ENCODE results near the gene CD4.

The CD4 gene

DNA sequence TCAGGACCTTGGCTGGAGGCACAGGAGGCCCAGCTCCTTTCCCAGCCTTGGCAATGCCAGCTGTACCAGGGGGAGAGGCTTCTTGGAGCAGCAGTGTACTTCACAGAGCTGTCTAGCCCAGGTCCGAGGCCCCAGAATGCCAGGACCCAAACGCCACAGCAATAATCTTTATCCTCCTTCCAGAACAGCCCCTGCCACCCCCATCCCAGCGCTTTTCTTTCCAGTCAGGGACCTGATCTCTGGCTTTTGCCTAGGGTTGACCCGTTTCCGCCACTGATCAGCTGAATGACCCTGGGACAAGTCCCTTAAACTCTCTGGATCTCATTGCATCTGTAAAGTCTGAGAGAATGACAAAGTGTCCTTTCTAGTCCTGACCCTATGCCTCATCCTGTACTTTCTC lies 11.9 kb upstream of the CD4 start:
- DNase-seq (ENCODE audit: low read depth in 1 of 2, low spot score in 1 of 2), result no peak

DNA sequence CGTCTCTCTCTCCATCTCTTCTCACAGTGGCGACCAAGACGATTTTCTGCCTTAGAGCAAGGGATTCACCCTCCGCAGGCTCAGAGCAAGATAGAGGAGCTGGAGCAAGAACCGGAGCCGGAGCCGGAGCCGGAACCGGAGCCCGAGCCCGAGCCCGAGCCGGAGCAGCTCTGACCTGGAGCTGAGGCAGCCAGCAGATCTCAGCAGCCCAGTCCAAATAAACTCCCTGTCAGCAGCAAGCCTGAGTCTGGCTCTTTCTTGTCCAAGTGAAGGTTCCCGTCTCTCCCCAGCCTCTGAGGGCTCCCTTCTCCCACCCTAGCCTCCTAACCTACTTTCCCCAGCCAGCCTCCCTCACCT lies 11.1 kb upstream of the CD4 start:
- DNase-seq (ENCODE audit: low read depth in 1 of 2, low spot score in 1 of 2), result no peak

DNA sequence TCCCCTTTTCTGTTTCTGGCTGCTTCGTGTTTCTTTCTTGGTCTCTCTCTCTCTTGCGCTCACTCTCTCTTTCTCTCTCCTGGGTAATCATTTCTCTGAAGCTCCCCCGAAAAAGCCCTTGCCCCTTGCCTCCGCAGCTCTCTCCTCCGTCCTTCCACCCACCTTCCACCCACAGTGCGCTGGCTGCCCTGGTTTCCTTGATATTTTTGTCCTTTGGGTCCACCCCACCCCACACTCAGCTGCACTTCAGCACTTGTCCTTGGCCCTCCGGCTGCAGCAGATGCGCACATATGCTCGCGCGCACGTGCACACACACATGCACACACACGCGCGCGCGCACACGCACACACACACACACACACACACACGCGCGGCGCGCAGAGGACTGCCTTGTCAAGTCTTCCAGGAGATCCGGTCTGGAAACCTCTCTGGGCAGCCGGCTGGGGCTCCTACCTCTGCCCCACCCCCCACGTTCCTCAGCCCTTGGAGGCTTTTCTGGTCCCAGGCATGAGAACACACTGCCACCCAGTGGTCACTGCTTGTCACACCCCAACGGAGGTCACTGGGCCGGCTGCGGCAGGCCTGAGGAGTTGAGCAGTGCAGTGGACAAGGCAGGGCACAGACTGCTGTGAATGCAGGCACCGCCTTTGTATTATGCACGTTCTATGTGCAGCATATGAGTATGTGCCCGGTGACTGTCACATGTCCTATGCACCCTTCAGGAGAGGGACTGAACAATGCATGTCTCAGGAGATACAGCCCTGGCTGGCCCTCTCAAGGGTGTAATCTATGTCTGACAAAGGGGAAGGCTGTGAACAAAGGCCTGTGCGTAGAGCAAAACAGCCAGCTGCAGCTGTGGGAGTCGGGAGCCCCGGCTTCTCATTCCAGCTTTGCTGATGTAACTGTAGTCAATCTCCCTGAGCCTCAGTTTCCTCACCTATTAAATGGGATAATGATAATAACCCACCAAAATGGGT lies 10.5 kb upstream of the CD4 start:
- peak; percentile 73 to 79 for DNase-seq (ENCODE audit: low read depth in 1 of 2, low spot score in 1 of 2)

DNA sequence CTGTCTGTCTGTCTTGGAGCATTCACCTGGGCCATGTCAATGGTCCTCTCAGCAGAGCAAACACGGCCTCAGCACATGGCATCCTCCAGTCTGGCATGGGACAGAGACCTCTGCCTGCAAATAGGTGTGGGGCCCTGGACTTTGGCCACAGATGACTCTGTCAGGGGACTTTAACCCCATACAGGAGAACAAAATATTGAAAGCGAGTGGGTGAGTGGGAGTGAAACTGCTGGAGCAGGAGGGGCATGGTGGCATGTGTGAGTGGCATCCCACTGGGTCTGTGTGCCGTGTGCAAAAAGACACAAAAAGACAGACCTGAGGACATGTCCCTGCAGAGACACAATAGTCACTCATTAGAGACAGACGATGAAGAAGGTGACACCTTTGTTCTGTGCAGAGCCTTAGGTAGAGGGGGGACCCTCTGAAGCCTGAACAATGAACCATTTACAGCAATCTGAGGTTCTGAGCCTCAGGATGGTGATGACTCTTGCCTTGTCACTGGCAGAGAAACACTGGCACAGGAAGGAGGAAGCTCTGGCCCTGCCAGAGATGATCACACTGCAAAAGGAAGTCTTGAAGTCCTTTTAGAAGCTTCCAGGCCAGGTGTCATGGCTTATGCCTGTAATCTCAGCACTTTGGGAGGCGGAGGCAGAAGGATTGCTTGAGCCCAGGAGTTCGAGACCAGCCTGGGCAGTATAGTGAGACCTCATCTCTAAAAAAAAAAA lies 9.5 kb upstream of the CD4 start:
- DNase-seq (ENCODE audit: low read depth in 1 of 2, low spot score in 1 of 2), result no peak

DNA sequence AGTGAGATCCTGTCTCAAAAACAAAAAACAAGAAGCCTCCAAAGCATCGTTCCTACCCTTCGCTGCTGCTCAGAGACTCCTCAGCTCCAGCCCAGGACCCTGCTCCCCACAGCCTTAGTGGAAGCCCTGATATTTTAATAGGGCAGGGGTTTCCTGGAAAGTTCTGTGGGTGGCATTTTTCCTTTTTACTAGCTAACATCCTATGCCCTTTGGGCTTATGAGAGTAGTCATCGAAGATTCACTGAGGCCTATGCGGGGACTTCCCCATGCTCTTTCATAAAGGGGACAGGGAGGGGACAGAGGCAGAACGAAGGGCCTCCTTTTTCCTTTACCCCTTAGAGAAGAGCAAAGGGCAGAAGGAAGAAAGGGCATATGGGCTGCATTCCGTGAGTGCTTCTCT lies 8.8 kb upstream of the CD4 start:
- no peak for DNase-seq (ENCODE audit: low read depth in 1 of 2, low spot score in 1 of 2)

DNA sequence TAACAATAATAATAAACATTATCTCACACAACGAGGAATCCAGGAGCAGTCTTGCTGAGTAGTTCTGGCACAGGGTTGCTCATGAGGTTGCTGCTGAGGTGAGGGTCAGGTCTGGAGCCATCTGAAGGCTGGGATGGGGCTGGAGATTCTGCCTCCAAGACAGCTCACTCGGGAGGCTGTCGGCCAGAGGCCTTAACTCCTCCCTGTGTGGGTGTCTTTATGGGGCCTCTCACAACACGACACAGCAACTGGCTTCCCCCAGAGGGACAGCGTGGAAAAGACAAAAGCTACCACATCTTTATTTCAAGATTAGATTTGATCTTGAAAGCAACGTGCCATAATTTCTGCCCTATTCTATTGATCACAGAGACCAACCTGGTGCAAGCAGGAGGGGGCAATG lies 7.2 kb upstream of the CD4 start:
- no peak for DNase-seq (ENCODE audit: low read depth in 1 of 2, low spot score in 1 of 2)

DNA sequence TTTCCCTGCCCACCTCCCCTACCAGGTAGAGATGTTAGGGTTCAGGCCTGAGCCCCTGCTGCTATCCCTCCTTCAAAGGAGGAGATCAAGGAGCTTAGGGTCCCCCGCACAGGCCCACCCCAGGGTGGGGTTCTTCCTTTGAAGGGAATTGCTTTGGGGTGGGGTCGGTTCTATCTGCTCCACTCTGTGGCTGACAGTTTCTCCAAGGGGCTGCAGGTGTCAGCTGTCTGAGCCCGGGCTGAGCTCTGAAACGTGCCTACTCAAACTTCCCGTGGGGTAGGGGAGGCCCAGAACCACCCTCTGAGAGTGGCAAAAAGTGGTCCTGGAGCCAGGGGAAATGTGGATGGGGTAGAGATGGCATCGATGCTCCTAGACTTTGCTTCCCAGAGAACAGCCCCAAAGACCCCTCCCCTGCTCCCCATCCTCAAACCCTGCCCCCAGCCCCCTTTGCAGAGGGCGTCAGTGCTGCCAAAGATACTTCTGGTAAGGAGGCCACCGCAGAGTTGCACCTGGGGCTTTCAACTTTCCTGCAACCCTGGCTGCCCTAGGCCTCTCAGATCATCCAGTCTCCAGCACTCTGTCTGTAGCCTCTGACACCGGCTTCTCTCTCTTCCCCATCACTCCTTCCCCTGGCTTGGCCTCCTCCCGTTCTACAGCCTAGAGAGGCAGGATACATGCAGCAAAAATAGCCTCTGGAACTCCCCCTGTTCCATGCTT lies 6.3 kb upstream of the CD4 start:
- no peak for DNase-seq (ENCODE audit: low read depth in 1 of 2, low spot score in 1 of 2)

DNA sequence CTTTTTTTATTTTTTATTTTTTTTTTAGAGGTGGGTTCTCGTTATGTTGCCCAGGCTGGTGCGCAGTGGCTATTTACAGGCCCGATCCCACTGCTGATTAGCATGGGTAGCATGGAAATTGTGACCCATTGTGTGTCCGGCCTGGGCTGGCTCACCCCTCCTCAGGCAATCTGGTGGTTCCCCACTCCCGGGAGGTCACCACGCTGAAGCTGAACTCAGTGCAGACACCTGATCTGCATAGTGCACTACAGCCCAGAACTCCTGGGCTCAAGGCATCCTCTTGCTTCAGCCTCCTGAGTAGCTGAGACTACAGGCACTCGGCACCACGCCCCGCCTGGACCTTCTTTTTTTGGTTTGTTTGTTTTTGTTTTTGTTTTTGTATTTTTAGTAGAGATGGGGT lies 5.5 kb upstream of the CD4 start:
- no peak for DNase-seq (ENCODE audit: low read depth in 1 of 2, low spot score in 1 of 2)

DNA sequence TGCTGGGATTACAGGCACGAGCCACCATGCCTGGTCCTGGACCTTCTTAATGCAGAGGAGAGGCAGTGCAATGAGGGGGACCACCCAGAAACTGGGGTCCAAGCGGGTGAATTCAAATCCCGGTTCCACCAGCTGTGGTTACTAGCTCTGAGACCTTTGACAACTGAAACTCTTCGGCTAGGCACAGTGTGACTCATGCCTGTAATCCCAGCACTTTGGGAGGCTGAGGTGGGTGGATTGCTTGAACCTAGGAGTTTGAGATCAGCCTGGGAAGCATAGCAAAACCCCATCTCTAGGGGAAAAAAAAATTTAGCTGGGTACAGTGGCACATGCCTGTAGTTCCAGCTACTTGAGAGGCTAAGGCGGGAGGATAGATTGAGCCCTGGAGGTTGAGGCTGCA lies 5.0 kb upstream of the CD4 start:
- DNase-seq (ENCODE audit: low read depth in 1 of 2, low spot score in 1 of 2), result no peak

DNA sequence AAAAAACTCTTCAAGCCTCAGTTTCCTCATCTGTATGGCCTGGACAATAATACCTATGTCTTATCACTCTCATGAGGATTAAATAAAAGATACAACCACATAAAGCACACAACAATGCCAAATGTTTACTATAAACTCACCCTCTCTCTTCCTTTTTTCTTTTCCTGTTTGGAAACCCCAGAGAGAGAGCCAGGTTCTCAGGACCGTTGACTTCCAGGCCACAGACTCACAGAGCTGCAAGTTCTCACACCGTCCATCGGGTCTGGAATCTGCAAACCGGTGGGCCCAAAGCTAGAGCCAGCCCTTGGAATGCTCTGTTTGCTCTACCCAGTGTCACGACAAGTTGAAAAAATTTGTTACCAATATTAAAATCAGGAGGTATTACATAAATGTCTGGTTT lies 4.6 kb upstream of the CD4 start:
- no peak for DNase-seq (ENCODE audit: low read depth in 1 of 2, low spot score in 1 of 2)

DNA sequence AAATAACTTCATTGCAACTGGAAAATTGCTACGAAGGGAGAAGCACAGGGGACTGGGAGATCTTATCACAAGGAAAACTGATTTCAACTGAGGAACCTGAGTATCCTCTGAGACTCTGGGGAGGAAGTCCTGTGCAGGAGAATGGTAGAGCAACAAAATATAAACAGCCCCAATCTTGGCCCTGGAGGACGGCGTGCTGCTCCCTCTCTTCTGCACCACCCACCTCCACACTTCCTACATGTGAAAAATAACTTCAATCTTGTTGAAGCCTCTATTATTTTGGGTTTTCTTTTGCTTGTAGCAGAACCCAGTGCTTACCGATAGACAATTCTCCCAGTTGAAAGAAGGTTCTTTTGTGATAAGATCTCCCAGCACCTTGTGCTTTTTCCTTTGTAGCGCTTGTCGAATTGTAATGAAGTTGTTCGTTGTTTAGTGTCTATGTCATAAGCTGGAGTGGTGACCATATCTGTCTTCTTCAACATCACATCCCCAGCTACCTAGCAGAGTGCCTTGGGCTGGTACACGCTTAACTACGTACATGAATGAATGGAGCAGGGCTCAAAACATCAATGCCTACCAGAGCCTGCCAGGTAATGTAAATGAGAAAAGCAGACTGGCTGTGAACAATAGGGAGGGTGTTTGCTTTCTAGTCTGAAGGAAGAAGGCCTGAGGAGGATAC lies 2.8 kb upstream of the CD4 start:
- DNase-seq (ENCODE audit: low read depth in 1 of 2, low spot score in 1 of 2), result no peak

DNA sequence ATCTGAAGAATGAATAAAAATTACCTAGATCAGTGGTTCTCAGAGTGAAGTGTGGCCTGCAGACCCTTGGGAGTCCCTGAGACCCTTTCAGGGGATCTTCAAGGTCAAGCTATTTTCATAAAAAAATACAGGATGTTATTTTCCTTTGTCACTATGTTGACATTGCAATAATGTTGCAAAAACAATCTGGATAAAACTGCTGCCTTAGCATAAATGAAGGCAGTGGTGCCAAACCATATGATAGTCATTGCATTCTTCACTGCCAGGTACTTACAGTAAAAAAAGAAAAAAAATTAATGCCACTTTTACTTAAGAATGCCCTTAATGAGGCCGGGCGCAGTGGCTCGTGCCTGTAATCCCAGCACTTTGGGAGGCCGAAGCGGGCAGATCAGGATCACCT lies 2.0 kb upstream of the CD4 start:
- no peak for DNase-seq (ENCODE audit: low read depth in 1 of 2, low spot score in 1 of 2)

DNA sequence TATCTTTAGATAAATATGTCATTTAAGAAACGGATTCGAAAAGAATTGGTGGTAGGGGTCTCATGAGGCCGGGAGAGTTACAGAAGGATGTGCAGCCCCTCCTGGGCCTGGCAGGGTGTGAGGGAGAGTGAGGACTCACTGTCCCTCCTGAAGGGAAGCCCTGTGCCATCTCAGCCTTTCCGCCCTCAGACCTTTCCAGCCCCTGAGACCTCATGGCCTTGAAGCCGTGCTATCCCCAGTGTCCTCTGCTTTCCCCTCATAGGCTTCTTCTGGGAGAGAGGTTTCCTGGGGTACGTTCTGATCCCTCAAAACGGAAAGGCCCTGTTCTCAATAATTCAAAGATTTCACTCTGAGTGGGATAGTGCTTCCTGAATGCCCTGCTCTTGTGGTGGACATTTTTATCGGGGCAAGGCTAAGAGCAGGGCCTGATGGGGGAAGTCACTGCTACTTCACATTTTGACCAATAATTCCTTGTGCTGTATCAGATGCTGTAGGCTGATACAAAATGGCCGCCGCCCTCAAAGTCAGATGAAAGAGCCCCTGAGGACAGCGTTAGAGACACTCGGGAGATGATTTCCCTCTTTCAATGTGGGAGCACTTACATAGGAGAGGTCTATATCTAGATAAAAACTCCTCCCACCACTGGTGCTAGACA lies 1.3 kb downstream of the CD4 start:
- no peak for DNase-seq (ENCODE audit: low read depth in 1 of 2, low spot score in 1 of 2)

DNA sequence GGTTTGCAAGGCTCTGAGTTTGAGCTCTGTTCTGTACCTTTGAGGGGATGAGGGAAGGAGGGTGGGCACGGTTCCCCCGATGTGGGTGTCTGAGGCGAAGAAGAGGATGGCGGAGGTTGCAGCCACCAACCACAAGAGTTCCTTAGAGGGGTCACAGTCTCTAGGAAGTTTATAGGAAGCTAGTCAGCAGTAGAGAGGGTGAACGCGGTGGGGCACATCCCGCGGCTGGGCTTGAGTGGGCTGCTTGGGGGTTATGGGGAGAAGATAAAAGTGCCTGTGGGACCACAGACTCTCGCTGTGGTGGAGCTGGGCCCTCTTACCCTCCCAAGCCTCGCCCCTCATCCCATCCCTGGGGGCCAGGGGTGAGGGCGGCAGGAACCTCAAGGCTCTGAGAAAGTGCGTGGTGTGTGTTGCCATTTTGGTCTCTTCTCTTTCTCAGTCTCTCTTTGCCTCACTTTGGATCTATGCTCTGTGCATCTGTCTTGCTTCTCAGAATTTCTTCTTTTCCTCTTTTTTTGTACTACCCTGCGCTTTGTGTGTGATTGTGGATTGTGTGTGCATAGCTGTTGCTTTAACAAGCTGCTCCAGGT lies 2.7 kb downstream of the CD4 start:
- DNase-seq (ENCODE audit: low read depth in 1 of 2, low spot score in 1 of 2), result no peak

DNA sequence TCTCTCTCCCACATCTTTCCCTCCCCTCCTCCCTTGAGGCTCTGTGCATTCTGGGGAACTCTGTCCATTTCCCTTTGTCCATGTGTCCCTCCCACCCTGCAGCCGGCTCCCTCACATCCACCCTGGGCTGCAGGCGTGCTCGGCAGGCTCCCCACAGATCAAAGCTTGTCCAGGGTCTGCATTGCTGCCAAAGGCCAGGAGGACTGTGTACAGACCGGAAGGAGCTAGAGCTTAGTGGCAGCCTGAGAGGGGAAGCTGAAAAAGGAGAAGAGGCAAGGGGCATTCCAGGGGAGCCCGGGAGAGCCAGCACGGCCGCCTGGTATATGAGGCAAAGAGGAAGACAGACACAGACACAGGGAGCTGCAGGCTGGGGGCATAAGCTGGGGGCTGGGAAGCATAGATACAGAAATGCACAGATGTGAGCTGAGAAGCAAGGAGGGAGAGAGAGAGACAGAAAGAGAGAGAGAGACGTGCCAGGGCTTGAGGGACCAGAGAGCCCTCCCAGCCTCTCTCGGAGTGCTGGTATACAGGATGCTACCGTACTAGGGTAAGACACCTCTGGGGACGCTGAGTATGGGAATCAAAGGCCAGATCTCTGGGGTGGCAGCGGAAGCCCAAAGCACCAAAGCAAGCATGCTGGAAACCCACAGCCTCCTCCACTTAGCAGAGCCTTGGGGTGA lies 3.3 kb downstream of the CD4 start:
- DNase-seq (ENCODE audit: low read depth in 1 of 2, low spot score in 1 of 2), result no peak

DNA sequence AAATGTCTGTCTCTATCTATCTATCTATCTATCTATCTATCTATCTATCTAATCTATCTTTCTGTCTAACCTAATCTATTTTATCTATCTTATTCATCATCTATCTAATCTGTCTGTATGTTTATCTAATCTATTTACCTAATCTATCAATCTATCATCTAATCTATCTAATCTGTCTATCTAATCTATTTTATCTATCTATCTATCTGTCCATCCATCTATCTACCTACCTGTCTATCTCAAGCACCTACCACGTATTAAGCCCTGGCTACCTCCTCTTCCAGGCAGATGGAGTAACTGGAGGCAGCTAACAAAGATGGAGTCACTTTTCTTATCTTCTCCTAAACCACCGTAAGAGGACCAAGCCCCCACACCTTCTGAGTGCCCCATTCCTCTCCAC lies 5.8 kb downstream of the CD4 start:
- no peak for DNase-seq (ENCODE audit: low read depth in 1 of 2, low spot score in 1 of 2)

DNA sequence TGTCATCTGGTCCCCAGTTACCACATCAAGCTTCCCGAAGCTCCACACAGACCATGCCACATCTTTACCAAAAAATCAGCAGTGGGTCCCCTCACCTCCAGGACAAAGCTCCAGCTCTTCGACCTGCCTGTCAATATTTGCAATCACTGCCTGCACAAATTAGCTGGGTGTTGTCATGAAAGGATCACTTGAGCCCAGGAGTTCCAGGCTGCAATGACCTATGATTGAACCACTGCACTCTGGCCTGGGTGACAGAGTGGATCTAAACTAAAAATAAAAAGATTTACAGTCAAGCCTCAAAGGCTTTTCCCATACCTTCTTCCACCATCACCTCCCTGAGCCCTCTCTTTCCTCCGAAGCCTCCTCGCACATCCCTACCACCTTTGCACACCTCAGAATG lies 7.2 kb downstream of the CD4 start:
- no peak for DNase-seq (ENCODE audit: low read depth in 1 of 2, low spot score in 1 of 2)

DNA sequence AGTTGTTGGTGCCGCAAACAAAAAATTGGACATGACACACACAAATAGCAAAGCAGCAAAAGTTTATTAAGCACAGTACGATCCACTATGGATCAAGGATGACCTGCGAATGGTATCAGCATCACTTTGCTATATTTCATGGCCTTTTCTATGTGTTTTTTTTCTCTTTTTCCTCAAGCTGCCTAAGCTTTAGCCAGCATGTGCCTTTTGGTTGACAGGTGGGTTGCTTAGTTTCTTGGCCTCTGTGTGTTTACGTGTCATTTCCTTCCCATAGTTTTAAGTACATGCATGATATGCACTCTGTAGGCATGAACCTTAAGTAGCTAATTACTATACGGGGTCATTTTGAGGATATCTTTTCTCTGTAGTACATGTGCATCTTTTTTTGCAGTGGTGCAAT lies 9.8 kb downstream of the CD4 start:
- no peak for DNase-seq (ENCODE audit: low read depth in 1 of 2, low spot score in 1 of 2)

DNA sequence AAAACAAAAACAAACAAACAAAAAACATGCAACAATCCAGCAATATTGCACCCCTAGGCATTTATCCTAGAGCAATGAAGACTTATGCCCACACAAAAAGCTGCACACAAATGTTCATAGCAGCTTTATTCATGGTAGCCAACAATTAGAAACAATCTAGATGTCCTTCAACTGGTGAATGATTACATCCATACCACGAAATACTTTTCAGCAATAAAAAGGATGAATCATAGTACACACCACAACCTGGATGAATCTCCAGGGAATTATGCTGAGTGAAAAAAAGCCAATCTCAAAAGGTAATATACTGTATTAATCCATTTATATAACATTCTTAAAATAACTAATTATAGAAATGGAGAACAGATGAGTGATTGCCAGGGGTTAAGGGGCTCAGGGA lies 17.8 kb downstream of the CD4 start:
- no peak for DNase-seq (ENCODE audit: low read depth in 1 of 2, low spot score in 1 of 2)

DNA sequence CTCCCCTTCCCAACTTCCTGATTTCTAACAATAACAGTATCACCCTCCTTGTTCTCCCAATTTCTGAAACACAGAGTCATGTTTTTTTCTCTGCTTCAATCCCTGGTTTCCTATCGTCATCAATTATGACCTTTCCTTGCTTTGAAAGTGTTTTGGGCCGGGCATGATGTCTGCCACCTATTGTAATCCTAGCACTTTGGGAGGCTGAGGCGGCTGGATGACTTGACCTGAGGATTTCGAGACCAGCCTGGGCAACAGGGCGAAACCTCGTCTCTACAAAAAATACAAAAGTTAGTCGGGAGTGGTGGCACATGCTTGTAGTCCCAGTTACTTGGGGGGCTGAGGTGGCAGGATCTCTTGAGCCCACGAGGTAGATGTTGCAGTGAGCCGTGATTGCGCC lies 19.7 kb downstream of the CD4 start:
- DNase-seq (ENCODE audit: low read depth in 1 of 2, low spot score in 1 of 2), result no peak
